A204.1 (cell line): ENCODE results near the gene MGMT.

Experiments used
- FAIRE-seq: peaks from 2 replicates; lab custom pipeline; 2012; peaks lifted over from hg19 to GRCh38; lab: Jason Lieb, UNC

The MGMT gene

GRCh38 chr10:129655679-129656031 is 188.6 kb downstream of the MGMT start:
- no peak for FAIRE-seq

GRCh38 chr10:129656642-129657041 is 189.6 kb downstream of the MGMT start:
- no peak for FAIRE-seq

- no peak for FAIRE-seq
Measured at GRCh38 chr10:129657297-129658017, 190.4 kb downstream of the MGMT start.

- no peak for FAIRE-seq
Measured at GRCh38 chr10:129658376-129659072, 191.5 kb downstream of the MGMT start.

DNA sequence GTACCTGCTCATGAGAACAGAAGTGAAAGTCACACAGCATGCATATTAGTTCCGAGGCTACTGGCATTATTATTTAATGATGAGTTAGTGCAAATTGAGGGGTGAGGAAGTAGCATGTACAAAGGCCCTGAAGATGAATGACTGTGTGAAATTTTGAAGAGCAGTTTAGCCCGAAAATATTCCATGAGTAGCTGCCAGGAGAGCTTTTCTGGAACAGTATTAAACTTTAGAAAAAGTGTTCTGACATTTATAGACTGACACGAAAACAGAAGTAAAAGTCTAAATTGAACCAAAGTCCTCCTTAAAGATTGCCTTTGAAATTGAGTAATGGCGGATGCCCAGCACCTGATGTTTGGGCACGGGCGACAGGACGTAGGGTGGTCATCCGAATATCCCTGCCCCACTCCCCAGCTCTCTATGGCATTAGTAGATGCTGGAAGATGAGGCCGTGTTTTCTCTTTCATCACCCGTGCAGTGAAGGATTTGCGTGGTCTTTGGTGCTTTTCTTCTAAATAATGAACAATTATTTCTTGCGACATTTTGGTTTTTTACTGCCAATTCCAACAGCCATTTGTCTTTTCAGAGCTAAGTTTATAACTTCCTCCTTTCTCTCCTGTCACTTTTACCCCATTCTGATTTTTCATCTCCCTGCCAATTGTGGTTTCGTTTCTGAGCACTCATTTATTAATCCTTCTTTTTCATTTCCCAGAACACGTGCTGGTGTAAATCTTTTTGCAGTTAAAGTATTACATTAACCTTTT is 192.6 kb downstream of the MGMT start:
- no peak for FAIRE-seq

GRCh38 chr10:129660569-129660968 is 193.5 kb downstream of the MGMT start:
- FAIRE-seq, result no peak

GRCh38 chr10:129662426-129662825 is 195.4 kb downstream of the MGMT start:
- no peak for FAIRE-seq

DNA sequence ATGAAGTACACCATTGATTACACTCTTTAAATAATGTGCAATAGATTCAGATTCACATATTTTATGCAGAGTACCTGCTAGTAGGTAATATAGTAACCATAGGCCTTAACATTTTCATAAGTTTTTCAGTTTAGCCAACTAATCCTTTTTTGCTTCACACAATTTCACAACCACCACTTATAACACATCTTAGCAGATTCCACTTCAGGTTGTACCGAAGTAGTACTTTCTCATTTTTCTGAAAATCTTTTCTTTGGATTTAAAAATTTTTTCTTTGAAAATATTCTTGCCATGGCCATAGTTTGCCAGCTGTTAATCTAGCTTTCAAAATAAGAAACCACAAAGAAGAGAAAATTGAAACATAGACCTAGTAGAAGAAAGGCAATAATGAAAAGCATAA is 203.1 kb downstream of the MGMT start:
- FAIRE-seq, result no peak

GRCh38 chr10:129673292-129673691 is 206.3 kb downstream of the MGMT start:
- FAIRE-seq, result no peak

DNA sequence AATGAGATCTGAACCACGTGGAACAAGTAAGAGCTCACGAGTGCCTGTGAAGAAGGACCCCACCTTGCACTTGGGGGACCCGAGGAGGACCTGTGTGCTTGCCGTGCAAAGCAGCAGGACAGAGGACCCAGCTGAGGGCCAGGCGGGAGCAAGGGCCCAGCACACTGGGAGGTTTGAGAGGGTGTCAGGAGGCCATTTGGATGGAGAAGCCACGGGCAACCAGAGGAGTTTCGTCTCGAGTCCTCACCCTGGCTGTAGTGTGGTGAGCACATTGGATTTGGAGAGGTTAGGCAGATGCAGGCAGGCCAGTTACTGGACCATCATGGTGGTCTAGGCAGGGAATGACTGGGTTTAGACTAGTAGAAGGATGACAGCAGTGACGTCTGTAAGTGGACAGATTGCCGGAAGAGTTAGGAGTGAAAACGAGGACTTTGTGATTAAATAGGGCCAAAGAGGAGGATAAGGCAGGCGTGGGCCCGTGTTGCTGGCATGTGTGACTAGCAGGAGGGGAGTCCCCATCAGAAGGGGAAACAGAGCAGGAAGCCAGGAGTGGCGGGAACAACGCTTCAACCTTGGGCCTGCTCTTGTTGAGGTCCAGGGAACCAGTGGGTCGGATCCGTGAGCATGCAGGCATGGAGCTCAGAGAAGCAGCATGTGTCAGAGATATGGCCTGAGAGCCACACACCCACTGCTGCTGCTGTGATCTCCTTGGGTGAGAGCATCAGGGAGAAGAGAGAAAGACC is 208.2 kb downstream of the MGMT start:
- no peak for FAIRE-seq

GRCh38 chr10:129676014-129676413 is 209.0 kb downstream of the MGMT start:
- no peak for FAIRE-seq

GRCh38 chr10:129677377-129677927 is 210.4 kb downstream of the MGMT start:
- no peak for FAIRE-seq

GRCh38 chr10:129678186-129678585 is 211.1 kb downstream of the MGMT start:
- no peak for FAIRE-seq

DNA sequence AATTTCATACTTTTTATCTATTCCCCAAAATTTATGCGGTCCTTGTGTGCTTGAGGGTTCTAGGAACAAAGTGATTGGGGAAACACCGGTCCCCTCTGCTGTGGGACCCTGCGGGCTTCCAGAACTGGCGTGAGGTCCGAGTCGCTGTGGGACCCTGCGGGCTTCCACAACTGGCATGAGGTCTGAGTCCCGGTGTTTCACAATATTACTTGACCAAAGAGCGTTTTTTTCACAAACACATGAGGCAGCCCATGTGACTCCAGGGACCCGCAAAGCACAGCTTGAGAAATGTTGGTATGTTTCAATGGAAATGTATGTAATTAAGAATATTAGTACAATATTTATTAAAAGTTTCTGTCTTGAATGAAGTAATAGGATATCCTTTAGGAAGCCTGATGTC is 212.2 kb downstream of the MGMT start:
- FAIRE-seq, result no peak

- FAIRE-seq, result no peak
Measured at GRCh38 chr10:129680661-129681344, 213.8 kb downstream of the MGMT start.

- no peak for FAIRE-seq
Measured at GRCh38 chr10:129681856-129682255, 214.8 kb downstream of the MGMT start.

GRCh38 chr10:129683519-129683918 is 216.5 kb downstream of the MGMT start:
- FAIRE-seq, result no peak

DNA sequence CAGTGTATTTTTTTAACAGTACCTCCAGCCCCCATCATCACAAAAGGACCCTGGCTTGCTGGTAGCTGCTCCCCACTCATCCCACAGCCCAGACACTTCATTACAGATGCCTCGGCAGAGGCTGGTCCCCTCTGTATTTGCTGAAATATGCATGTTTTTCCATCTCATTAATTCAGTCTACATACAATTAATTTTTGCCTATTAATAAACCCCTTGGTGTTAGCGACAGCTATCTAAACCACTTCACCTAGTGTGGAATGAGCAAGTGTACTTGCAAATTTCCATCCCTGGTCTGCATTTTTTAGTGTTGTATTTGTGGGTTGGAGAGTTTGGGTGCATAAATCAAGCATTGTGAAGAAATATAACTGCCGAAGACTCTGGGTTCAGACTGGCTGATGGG is 216.9 kb downstream of the MGMT start:
- FAIRE-seq, result no peak

- no peak for FAIRE-seq
Measured at GRCh38 chr10:129685271-129685670, 218.2 kb downstream of the MGMT start.

- FAIRE-seq, result no peak
Measured at GRCh38 chr10:129689671-129690071, 222.6 kb downstream of the MGMT start.

DNA sequence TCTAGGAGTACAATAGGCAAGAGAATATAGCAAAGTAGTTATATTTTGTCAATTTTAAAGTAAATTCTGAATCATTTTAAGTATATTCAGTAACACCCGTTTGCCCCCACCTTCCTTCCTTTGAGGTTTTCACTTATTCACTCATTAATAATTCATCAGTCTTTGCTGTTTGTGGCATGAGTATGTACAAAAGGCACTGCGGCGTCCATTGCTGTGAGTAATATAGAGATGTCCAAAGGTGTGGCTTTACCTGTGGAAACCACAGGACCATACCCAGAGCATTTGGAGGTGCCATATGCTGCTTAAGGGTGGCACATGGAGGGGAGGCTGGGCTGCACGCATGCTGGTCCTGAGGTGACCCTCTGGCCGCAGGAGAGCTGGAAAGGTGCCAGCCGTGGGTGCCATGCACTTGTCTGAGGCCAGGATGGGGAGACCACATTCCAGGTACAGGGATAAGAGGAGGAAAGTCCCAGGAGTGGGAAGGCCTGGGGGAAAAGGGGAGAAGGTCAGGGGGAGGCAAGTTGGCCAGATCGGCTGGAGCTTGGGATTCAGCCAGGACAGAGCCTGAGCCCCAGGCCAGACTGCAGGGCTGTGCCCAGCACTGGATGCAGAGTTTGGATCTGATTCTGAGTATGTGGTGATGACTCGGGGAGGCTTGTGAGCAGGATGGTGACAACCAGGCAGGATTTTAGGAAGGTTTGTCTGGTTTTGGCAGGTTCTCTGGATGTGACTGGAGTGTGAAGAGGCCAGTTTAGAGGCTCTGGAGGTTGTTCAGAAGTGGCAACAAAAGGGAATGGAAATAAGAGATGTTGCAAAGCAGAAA is 223.4 kb downstream of the MGMT start:
- FAIRE-seq, result no peak
